Stimulated activated CD8-positive, alpha-beta memory T cell treated with anti-CD3 and anti-CD28 coated beads, Interleukin-15, amount 100 ng/mL, for 1 hour (primary cell): ENCODE data around the gene RPTOR.
"Not testable (repeated sequence)": the region's sequence is repeated elsewhere in the genome, so short reads cannot be mapped to it uniquely, and the experiment has no call there.

Experiments
- DNase-seq: peaks from one replicate; pipeline ENCODE4 v3.0.0-alpha.2; 2020; ENCODE audit warnings: low read depth

RPTOR gene

DNA sequence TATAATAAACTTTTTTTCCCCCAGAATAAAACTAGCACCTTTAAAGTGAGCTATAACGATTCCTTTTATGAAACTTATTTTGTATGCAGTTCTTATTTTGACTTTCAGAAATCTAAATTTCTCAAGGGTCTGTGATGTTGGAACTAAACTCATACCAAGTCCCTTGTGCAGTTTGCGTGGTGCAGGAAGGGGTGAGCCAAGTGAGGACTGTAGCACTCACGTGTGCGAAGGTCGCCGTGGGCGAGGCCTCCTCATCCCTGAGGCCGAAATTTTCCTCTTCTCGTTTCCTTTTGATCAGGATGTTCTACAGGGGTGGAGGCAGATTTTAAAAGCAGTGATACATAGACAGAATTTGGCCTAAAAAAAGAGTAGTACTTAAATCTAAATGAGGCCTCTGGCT lies 73.7 kb downstream of the RPTOR start:
- no peak for DNase-seq

DNA sequence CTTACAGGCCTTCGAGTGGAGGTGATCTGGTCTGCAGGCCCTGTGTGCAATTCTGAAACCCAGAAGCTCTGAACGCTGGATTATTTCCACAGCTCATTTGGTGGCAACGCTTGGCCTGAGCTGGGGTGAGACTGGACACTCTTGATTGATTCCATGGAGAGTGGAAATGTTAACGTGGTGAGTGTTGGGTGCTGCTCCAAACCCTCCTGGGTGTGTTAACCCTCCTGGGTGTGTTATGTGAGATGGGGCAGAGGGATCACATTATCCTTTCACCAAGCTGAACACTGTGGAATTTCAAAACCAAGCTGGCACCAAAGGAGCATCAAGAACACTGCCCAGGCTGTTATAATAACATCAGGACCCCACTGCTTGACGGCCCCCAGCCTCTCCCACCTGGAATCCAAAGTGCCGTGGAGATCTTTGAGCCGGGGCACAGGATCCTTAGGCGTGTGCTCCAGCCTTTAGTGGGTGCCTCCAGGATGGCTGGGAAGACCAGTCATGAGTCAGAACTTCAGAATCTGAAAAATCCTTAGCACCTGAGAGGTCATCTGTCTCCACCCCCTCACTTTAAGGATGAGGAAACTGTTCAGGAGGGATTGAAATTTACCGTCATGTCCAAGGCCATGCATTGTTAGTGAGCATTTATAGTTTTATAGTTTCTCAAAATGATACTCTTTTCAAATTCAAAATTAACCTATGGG lies 75.0 kb downstream of the RPTOR start:
- no peak for DNase-seq

GRCh38 chr17:80621335-80621996 lies 76.8 kb downstream of the RPTOR start:
- DNase-seq = no peak

DNA sequence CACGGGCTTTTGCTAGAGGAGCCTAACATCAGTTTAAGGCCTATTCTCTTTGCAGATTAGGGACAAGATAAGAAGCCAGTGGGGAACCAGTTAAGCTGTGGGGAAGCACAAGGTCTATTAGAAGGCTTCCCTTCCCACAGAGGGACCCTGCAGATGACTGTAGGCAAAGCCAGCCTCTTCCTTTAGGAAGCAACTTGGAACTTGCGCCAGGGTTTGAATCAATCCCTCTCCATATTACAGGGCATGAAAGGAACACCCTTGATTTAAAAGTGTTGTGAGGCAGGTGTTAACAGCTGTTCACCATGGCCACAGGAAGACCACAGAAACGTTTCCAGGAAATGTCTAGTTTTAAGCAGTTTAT lies 77.3 kb downstream of the RPTOR start:
- no peak for DNase-seq

- no peak for DNase-seq
Observed at GRCh38 chr17:80624864-80625263, 80.2 kb downstream of the RPTOR start.

GRCh38 chr17:80625627-80626026 lies 81.0 kb downstream of the RPTOR start:
- DNase-seq = no peak

DNA sequence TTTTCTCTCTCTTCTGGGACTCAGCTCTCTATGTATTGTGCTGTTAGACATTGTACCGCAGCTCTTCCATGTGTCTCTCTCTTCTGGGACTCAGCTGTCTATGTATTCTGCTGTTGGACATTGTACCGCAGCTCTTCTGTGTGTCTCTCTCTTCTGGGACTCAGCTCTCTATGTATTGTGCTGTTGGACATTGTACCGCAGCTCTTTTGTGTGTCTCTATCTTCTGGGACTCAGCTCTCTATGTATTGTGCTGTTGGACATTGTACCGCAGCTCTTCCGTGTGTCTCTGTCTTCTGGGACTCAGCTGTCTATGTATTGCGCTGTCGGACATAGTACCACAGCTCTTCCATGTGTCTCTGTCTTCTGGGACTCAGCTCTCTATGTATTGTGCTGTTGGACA lies 84.2 kb downstream of the RPTOR start:
- not testable (repeated sequence) for DNase-seq

DNA sequence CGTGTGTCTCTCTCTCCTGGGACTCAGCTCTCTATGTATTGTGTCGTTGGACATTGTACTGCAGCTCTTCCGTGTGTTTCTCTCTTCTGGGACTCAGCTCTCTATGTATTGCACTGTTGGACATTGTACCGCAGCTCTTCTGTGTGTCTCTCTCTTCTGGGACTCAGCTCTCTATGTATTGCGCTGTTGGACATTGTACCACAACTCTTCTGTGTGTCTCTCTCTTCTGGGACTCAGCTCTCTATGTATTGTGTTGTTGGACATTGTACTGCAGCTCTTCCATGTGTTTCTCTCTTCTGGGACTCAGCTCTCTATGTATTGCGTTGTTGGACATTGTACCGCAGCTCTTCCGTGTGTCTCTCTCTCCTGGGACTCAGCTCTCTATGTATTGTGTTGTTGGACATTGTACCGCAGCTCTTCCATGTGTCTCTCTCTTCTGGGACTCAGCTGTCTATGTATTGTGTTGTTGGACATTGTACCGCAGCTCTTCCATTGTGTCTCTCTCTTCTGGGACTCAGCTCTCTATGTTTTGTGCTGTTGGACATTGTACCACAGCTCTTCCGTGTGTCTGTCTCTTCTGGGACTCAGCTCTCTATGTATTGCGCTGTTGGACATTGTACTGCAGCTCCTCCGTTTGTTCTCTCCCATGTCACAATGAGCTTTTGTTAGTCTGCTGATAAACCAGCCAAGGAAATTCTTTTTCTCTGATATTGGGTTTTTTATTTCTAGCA lies 84.8 kb downstream of the RPTOR start:
- no peak for DNase-seq

- DNase-seq = no peak
Observed at GRCh38 chr17:80630560-80631120, 86.0 kb downstream of the RPTOR start.

GRCh38 chr17:80631142-80632045 lies 86.8 kb downstream of the RPTOR start:
- no peak for DNase-seq

DNA sequence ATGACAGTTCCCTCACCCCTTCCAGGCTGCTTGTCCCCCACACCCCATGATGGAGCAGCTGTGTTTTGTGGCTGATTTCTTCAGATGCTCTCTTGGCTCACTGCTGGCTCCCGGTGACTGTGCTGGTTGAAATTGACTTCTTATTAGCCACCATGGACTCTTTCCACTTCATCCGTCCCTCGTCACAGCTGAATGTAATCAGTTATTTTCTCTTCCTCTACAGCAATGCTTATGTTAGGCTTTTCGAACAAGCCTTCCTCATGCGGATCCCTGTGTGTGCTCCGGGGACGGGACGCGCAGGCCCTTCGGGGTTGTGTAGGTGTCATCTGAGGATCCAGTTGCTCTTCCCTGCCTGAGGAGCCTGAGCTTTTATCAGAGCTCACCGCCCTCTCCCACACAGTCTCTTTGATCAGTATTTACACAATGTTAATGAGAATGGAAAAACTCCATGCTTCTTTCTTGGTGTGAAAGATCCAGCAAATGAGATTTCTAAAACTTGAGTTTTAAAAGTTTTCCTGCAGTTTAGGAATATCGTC lies 87.5 kb downstream of the RPTOR start:
- no peak for DNase-seq

GRCh38 chr17:80633207-80633606 lies 88.6 kb downstream of the RPTOR start:
- DNase-seq = no peak

- no peak for DNase-seq
Observed at GRCh38 chr17:80633994-80634566, 89.4 kb downstream of the RPTOR start.

- no peak for DNase-seq
Observed at GRCh38 chr17:80636361-80637018, 91.9 kb downstream of the RPTOR start.

GRCh38 chr17:80637048-80637781 lies 92.6 kb downstream of the RPTOR start:
- DNase-seq = no peak

DNA sequence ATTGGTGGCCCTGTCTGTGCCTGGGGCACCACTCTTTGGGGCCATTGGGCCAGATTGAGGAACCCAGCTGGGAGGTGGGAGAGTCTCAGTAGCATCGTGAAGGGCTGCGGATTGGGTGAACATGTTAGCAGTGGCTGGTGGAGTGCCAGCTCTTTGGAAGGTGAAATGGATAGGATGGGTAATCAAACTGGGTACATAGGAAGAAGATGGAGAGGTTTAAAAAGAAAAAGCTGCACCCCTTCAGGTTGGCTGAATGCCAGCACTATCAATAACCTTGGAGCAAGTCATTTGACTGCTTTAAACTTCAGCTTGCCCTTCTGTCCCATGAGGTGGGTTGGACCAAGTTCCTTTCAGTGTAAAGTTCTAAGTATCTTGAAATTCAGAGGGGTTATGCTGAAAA lies 95.0 kb downstream of the RPTOR start:
- no peak for DNase-seq

DNA sequence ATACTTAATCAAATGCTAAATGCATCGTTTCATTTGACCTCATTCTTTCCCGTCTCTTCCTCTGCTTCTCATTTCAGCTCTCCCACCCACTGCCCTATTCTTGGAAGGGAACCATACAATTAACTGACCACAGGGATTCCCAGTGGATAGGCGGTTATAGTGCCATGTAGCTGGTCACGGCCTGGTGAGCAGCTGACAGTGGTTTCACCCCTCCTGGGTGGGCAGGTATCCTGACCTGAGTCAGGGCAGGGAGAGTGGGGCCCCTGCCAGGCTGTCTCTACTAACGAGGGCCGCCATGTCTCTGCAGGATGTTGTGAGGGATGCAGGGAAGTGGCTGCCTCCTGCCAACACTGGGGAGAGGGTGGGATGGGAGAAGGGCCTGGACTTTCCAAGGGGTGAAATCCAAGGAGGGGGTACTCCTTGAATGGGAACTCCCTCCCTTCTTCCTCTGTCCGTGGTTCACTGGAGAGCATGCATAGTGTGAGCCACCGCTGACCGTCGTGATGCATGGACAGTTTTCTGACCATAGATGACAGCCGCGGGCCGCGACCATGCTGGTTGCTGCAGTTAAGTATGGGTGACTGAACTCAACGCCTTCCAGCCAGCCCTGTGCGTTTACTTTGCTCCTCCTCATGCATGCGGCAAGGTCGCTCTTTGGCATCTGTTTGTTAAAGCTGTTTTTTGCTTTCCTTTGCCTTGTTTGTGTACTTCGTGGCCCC lies 95.9 kb downstream of the RPTOR start:
- DNase-seq = no peak

DNA sequence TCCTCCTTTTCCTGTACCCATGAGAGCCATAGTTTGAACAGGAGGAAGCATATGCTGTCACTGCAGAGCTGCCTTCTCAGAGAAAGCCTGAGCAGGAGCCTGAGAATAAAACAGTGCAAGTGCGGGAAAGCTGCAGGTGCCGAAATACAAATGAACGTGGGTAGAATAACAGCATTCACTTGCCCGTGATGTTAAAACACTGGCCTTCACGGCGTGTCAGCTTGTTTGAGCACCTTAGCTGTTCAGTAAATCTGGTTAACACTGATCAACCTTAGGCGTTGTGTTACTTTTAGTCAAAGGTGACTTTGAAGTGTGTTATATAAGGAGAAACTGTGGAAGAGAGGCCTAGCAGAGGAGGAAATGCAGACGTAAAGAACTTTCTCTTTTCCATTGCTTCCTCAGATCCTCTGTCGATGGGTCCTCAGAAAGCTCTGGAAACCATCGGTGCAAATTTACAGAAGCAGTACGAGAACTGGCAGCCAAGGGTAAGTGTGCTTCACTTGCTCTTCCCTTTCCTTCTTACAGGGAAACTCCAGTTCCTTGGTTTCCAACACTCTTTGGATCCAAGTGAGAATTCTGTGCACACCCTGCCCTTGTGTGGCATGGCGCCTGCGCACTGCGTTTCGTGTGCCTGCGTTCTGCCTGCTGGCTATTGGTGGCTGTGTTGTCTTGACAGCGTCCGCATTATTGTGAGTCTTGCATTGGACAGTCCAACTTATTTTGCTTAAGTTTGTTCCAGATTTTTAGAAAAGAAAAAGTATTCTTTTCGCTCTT lies 98.9 kb downstream of the RPTOR start:
- no peak for DNase-seq

- no peak for DNase-seq
Observed at GRCh38 chr17:80644536-80644935, 99.9 kb downstream of the RPTOR start.
